Skeletal muscle satellite cell (primary cell): ENCODE results near the gene PROP1.

ENCODE experiments used
- H3K27me3 ChIP-seq: 2 replicates; pipeline ENCODE4 v1.7.0; 2013; ENCODE audit warnings: low read length; ENCODE audit not compliant: control insufficient read depth, insufficient read depth
- H3K36me3 ChIP-seq: 2 replicates; pipeline ENCODE4 v1.7.0; 2013; ENCODE audit warnings: mild to moderate bottlenecking, control low read depth, low read length; ENCODE audit not compliant: insufficient read depth
- H3K4me1 ChIP-seq: 2 replicates; pipeline ENCODE4 v1.7.0; 2013; ENCODE audit warnings: low read length; ENCODE audit not compliant: control insufficient read depth, insufficient read depth
- H3K4me2 ChIP-seq: 2 replicates; pipeline ENCODE4 v1.7.0; 2013; ENCODE audit warnings: mild to moderate bottlenecking, low read length
- H3K4me3 ChIP-seq: 2 replicates; pipeline ENCODE4 v1.7.0; 2013; ENCODE audit warnings: low read length
- H3K9ac ChIP-seq: 2 replicates; pipeline ENCODE4 v1.7.0; 2013; ENCODE audit warnings: mild to moderate bottlenecking, low read depth, low read length, moderate library complexity
- H3K9me3 ChIP-seq: replicated peaks from 2 replicates; pipeline ENCODE4 v1.7.0; 2013; ENCODE audit warnings: mild to moderate bottlenecking, control low read depth, low read length

The PROP1 gene

DNA sequence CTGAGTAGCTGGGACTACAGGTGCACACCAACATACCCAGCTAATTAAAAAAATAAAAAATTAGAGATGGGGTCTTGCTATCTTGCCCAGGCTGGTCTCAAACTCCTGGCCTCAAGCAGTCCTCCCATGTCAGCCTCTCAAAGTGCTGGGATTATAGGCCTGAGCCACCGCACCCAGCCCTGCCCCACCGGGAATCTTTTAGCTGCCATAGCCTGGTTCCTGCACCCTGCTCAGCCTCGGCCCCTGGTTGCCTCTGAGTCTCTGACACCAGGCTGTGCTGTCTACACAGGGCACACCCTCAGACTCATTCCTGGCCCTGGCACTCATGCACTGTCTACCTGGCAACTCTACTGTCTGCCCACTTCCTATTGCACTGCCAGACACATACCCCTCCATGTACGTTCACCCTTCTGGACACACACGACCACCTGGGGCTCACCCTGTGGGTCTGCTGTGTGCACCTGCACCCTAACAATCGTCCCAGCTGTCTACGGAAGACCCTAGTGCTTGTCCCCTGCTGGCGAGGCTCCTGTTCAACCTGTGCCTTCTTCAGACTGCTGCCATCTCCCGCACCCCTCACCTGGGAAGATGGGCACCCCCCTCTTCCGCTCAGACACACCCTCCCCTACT, 1.4 kb downstream of the PROP1 start:
- no peaks in the 10 kb centered on the region for H3K36me3 ChIP-seq
- H3K4me1 ChIP-seq, result no peaks in the 10 kb centered on the region
- H3K4me3 ChIP-seq, result no peak overlapping the region
- peaks cover 24% of the 10 kb centered on the region for H3K27me3 ChIP-seq
- H3K9ac ChIP-seq, result no peak overlapping the region
- H3K4me2 ChIP-seq, result no peak overlapping the region
- H3K9me3 ChIP-seq, result no peaks in the 10 kb centered on the region

DNA sequence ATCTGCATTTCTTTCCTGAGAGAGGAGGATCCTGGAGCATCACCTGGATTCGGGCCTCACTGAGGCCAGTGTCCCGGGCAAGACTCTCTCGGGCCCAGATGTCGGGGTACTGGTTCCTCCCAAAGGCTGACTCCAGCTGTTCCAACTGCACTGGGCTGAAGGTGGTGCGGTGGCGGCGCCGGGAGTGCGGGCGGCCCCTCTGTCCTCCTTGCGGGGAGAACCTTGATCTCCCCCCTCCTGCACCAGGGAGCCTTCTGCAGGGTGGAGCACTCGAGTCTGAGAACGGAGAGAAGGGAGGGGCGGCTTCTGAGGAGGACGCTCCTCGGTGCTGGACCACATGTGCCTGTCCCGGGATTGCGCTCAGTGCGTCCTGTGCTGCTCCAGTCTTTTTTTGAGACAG, 2.0 kb downstream of the PROP1 start:
- Histone ChIP-seq H3K36me3 (no peaks in the 10 kb centered on the region), H3K27me3 (peaks cover 21% of the 10 kb centered on the region)

DNA sequence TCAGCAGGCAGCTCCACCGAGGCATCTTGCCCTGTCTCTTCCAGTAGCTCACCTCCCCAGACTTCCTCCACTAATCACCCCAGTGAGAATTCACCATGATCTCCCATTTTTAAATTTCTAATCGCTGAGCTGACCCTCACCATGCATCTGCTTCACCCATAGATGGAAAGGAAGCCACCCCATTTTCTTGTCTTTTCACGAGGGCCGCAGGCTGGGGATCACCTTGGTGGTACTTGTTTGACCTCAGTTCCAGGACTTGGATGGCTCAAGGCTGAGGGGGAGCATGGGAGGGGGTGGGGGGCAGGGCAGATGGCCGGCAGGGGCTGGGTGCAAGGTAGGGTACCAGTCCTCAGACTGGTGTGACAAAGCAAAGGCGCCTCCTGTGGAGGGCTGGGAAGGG, 3.6 kb downstream of the PROP1 start:
- peaks cover 12% of the 10 kb centered on the region for H3K27me3 ChIP-seq
- no peaks in the 10 kb centered on the region for H3K9me3 ChIP-seq
- no peaks in the 10 kb centered on the region for H3K36me3 ChIP-seq
- H3K4me3 ChIP-seq, result no peak overlapping the region
- H3K4me2 ChIP-seq, result no peak overlapping the region
- no peak overlapping the region for H3K9ac ChIP-seq
- no peaks in the 10 kb centered on the region for H3K4me1 ChIP-seq

More for the DNA sequence above, 2.0 kb downstream of the PROP1 start:
- H3K4me3 ChIP-seq, result no peak overlapping the region
- H3K4me2 ChIP-seq, result no peak overlapping the region
- no peak overlapping the region for H3K9ac ChIP-seq
- H3K4me1 ChIP-seq, result no peaks in the 10 kb centered on the region
- no peaks in the 10 kb centered on the region for H3K9me3 ChIP-seq

DNA sequence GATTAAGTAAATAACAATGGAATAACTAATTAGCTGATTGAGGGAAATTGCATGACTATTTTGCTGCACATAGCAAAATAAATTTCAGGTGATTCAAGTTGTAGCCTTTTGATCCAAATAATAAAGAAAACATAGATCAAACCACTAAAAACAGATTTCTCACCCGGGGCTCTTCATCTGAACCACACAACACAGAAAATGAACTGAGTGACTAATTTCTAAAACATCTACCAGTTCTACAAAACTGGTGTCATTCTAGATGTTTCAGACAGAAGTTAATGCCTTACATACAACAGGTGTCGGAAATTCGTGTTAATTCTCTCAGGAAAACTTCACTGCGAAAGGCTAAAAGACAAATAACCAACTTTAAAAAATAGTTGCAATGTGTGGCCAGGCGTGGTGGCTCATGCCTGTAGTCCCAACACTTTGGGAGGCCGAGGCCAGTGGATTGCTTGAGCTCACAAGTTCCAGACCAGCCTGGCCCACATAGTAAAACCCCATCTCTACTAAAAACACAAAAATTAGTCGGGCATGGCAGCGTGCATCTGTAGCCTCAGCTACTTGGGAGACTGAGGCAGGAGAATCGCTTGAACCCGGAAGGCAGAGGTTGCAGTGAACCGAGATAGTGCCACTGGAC, 6.9 kb downstream of the PROP1 start:
- no peaks in the 10 kb centered on the region for H3K9me3 ChIP-seq
- no peaks in the 10 kb centered on the region for H3K4me1 ChIP-seq
- no peaks in the 10 kb centered on the region for H3K36me3 ChIP-seq
- H3K4me2 ChIP-seq, result no peak overlapping the region
- no peak overlapping the region for H3K9ac ChIP-seq
- H3K27me3 ChIP-seq, result peaks cover 20% of the 10 kb centered on the region
- H3K4me3 ChIP-seq, result no peak overlapping the region

DNA sequence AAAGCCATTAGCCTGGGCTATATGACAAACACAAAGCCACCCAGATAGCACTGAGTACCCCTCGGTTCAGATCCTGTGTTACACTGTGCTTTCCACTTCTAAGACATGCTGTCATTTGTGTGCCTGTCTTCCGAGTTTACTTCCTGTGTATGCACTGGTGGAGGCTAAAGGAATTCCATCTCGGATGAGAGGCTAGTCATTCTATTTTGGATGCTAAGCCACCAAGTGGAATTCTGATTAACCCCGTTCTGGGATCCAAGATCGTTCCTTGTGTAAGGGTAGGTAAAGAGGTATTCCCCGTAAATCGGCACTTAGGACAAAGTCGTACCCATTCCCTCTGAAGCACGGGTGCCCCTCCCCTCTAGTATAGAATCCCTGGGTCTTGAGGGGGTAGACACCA, 8.7 kb downstream of the PROP1 start:
- Histone ChIP-seq H3K36me3 (no peaks in the 10 kb centered on the region), H3K9ac (no peak overlapping the region), H3K4me2 (no peak overlapping the region), H3K9me3 (no peaks in the 10 kb centered on the region), H3K4me3 (no peak overlapping the region), H3K4me1 (no peaks in the 10 kb centered on the region), H3K27me3 (peaks cover 38% of the 10 kb centered on the region)

DNA sequence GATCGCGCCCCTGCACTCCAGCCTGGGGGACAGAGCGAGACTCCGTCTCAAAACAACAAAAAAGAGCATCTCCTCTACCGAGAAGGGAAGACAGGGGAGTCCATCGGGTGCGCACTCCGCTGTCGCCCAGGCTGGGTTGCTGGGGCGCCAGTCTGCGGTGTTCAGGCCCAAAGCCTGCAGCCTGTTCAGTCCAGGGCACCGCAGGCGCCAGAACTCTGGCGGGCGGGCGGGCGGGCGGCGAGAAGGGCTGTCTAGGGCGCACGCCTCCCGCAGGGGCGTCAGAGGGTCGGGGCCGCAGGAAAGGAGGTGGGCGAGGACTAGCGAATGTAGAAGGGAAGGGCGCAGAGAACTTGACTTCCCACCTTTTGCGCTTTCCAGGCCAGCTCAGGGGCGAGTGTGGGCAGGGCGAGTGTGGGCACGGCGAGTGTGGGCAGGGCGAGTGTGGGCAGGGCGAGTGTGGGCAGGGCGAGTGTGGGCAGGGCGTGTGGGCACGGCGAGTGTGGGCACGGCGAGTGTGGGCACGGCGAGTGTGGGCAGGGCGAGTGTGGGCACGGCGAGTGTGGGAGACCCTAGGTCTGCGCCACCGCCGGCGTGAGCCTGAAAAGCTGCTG, 10.5 kb downstream of the PROP1 start:
- no peaks in the 10 kb centered on the region for H3K9me3 ChIP-seq
- no peak overlapping the region for H3K4me2 ChIP-seq
- peaks cover 46% of the 10 kb centered on the region for H3K27me3 ChIP-seq
- H3K9ac ChIP-seq, result no peak overlapping the region
- no peaks in the 10 kb centered on the region for H3K4me1 ChIP-seq
- H3K36me3 ChIP-seq, result no peaks in the 10 kb centered on the region
- no peak overlapping the region for H3K4me3 ChIP-seq

DNA sequence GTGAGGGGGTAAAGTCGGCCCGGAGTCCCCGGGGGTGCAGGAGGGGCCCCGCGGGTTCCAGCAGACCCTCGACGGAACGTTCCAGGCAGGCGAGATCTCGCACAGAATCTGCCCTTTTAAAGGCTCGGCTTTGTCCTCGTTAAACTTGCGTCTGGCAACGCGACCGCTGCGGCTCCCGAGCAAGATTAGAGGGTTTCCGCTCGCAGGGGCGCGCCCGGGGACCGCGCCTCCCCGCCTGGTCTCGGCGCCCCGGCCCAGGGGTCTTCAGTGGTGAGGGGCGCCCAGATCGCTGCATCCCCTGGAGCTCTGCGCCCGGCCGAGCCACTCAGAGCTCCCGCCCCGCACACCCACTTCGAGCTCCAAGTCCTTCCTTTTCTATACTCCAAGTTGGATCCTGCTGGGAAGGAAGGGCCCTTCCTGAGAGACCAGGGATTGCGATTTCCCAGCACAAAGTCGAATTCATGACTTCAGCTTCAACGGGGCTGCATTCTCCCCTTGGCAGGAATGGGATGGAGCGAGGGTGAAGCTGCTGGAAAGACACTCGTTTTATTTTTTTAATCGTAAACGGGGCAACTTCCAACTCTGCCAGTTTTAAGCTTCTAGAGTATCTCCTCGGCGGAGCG, 11.3 kb downstream of the PROP1 start:
- H3K4me3 ChIP-seq, result no peak overlapping the region
- no peak overlapping the region for H3K4me2 ChIP-seq
- H3K36me3 ChIP-seq, result no peaks in the 10 kb centered on the region
- H3K9ac ChIP-seq, result no peak overlapping the region
- peaks cover 47% of the 10 kb centered on the region for H3K27me3 ChIP-seq
- no peaks in the 10 kb centered on the region for H3K4me1 ChIP-seq
- no peaks in the 10 kb centered on the region for H3K9me3 ChIP-seq

DNA sequence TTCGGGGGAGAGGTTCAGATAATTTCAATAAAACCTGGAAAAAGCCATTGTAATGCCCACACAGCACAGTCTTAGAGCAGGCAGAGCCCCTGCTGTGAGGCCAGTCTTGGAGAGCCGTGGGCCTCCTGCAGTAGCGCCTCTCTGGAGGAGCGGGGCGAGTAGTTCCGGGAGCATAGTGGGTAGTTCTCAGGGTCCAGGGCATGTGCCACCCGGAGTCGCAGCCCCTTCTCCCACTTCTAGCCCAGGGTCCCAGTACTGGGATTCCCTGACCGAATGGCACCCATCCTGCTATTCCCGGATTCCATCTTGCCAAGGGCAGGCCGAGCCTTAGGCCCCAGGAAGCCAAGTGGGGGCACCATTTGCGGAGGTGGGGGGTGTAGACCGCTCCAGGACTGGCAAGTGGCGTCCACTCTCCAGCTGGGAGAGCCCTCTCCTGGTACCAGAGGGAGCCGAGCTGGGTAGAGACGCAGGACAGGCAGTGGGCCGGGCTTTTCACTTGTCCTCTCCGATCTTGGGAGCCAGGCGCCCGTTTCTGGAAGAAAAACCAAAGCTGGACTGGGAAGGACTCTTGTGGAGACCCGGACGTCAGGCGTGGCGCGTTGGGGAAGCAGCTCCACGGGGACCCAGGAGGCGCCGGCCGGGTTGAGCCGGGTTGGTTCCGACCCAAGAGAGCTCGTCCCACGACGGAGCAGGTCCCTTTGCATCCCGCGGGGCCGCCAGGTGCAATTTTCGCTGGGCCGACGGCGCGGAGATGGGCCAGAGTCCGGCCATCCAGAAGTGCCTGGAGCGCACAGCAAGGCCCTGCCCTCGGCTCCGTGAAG, 12.1 kb downstream of the PROP1 start:
- H3K4me2 ChIP-seq, result no peak overlapping the region
- H3K4me3 ChIP-seq, result no peak overlapping the region
- H3K36me3 ChIP-seq, result no peaks in the 10 kb centered on the region
- no peaks in the 10 kb centered on the region for H3K9me3 ChIP-seq
- H3K4me1 ChIP-seq, result no peaks in the 10 kb centered on the region
- no peak overlapping the region for H3K9ac ChIP-seq
- H3K27me3 ChIP-seq, result peaks cover 44% of the 10 kb centered on the region

DNA sequence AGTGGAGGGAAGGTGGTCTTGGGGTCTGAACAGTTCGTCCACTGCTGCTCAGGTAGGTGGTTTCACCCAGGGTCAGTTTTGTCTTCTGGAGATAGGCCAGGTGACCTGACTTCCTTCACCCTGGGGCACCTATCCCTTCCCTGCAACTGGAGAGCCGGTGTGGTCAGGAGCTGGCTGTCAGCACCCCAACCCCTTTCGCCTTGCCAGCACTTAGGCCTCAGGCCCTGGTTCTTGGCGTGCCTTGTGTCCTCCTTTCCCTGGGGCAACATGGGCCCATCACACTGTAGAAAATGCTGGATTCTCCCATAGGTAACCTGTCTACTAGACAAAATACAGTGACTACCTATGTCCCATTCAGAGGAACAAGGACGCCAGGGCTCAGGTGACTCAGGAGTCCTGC, 13.1 kb downstream of the PROP1 start:
- no peak overlapping the region for H3K9ac ChIP-seq
- H3K9me3 ChIP-seq, result no peaks in the 10 kb centered on the region
- no peak overlapping the region for H3K4me2 ChIP-seq
- H3K27me3 ChIP-seq, result peaks cover 44% of the 10 kb centered on the region
- H3K36me3 ChIP-seq, result no peaks in the 10 kb centered on the region
- H3K4me3 ChIP-seq, result no peak overlapping the region
- H3K4me1 ChIP-seq, result no peaks in the 10 kb centered on the region

DNA sequence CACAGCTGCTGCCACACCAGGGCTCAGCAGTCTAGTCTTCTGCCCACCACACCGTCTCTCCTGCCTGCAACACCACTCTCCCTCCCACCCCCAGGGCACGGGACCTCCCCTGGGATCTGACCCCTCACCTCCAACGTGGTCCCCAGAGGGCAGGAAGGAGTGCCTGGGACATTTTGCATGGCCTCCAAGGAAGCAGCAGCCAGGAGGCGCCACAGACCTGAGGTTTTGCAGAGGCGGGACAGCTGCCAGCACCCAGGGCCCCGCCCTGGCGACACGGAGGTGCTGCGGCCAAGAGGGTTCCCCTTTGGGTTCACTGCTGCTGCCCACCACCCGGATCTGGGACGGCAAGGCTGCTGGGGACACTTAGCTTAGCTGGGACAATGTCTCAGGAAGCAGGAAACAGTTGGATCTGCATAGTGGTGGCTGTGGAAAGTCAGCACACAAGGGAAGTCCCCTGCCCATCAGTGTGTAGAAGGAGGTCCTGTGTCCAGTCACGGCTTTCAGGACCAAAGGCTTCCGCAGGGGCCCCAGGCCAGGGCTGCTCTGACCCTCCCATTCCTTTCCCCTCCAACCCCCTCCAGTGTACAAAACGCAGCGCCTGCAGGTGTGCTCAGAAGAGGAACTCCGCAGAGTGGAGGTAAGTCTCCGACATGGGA, 13.8 kb downstream of the PROP1 start:
- Histone ChIP-seq H3K4me3 (no peak overlapping the region), H3K4me1 (no peaks in the 10 kb centered on the region), H3K9me3 (no peaks in the 10 kb centered on the region), H3K9ac (no peak overlapping the region), H3K4me2 (no peak overlapping the region), H3K27me3 (peaks cover 44% of the 10 kb centered on the region), H3K36me3 (no peaks in the 10 kb centered on the region)
